ENCODE data around the gene PRKN.

PRKN gene

GRCh38 chr6:162576016-162576415 is 151.6 kb downstream of the PRKN start:
- H3K4me1 ChIP-seq (ENCODE audit: control insufficient read depth in 1 of 2, insufficient read depth in 2 of 2, low read length in 2 of 2) = no peaks in the 10 kb centered on the region
- H3K9ac ChIP-seq (ENCODE audit: low read depth in 1 of 2, low read length in 2 of 2) = no peak overlapping the region
- no peaks in the 10 kb centered on the region for H3K9me3 ChIP-seq (ENCODE audit: control insufficient read depth in 1 of 2, low read length in 2 of 2)
- H3K27me3 ChIP-seq (ENCODE audit: control insufficient read depth in 1 of 2, insufficient read depth in 2 of 2, low read length in 2 of 2) = no peaks in the 10 kb centered on the region
- H3K4me3 ChIP-seq (ENCODE audit: low read depth in 1 of 2, low read length in 2 of 2) = no peak overlapping the region
- H3K36me3 ChIP-seq (ENCODE audit: control insufficient read depth in 1 of 2, insufficient read depth in 2 of 2, low read length in 2 of 2) = no peaks in the 10 kb centered on the region
- no peak overlapping the region for H3K27ac ChIP-seq (ENCODE audit: low read depth, low read length)

GRCh38 chr6:162572240-162572639 is 155.3 kb downstream of the PRKN start:
- Histone ChIP-seq H3K9me3 (ENCODE audit: control insufficient read depth in 1 of 2, low read length in 2 of 2) (no peaks in the 10 kb centered on the region), H3K27ac (ENCODE audit: low read depth, low read length) (no peak overlapping the region), H3K9ac (ENCODE audit: low read depth in 1 of 2, low read length in 2 of 2) (no peak overlapping the region), H3K27me3 (ENCODE audit: control insufficient read depth in 1 of 2, insufficient read depth in 2 of 2, low read length in 2 of 2) (no peaks in the 10 kb centered on the region), H3K4me3 (ENCODE audit: low read depth in 1 of 2, low read length in 2 of 2) (no peak overlapping the region), H3K4me1 (ENCODE audit: control insufficient read depth in 1 of 2, insufficient read depth in 2 of 2, low read length in 2 of 2) (no peaks in the 10 kb centered on the region), H3K36me3 (ENCODE audit: control insufficient read depth in 1 of 2, insufficient read depth in 2 of 2, low read length in 2 of 2) (no peaks in the 10 kb centered on the region)

DNA sequence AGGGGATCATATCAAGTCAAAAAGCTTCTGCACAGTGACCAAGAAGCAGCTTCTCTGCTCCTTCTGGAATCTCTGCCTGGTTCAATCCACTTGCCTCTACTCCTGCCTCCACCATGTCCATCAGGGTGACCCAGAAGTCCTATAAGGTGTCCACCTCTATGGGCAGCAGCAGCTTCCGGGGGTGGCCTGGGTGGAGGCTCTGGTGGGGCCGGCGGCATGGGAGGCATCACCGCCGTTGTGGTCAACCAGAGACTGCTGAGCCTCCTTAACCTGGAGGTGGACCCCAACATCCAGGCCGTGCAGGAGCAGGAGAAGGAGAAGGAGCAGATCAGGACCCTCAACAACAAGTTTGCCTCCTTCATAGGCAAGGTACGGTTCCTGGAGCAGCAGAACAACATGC is 159.3 kb downstream of the PRKN start:
- Histone ChIP-seq H3K36me3 (ENCODE audit: control insufficient read depth in 1 of 2, insufficient read depth in 2 of 2, low read length in 2 of 2) (no peaks in the 10 kb centered on the region), H3K4me1 (ENCODE audit: control insufficient read depth in 1 of 2, insufficient read depth in 2 of 2, low read length in 2 of 2) (no peaks in the 10 kb centered on the region), H3K9ac (ENCODE audit: low read depth in 1 of 2, low read length in 2 of 2) (no peak overlapping the region), H3K4me3 (ENCODE audit: low read depth in 1 of 2, low read length in 2 of 2) (no peak overlapping the region), H3K27ac (ENCODE audit: low read depth, low read length) (no peak overlapping the region), H3K27me3 (ENCODE audit: control insufficient read depth in 1 of 2, insufficient read depth in 2 of 2, low read length in 2 of 2) (no peaks in the 10 kb centered on the region), H3K9me3 (ENCODE audit: control insufficient read depth in 1 of 2, low read length in 2 of 2) (peaks cover 2 to 7% of the 10 kb centered on the region in 2 donors)

- Histone ChIP-seq H3K27me3 (ENCODE audit: control insufficient read depth in 1 of 2, insufficient read depth in 2 of 2, low read length in 2 of 2) (no peaks in the 10 kb centered on the region), H3K27ac (ENCODE audit: low read depth, low read length) (no peak overlapping the region), H3K36me3 (ENCODE audit: control insufficient read depth in 1 of 2, insufficient read depth in 2 of 2, low read length in 2 of 2) (no peaks in the 10 kb centered on the region), H3K4me1 (ENCODE audit: control insufficient read depth in 1 of 2, insufficient read depth in 2 of 2, low read length in 2 of 2) (no peaks in the 10 kb centered on the region), H3K9ac (ENCODE audit: low read depth in 1 of 2, low read length in 2 of 2) (no peak overlapping the region), H3K4me3 (ENCODE audit: low read depth in 1 of 2, low read length in 2 of 2) (no peak overlapping the region), H3K9me3 (ENCODE audit: control insufficient read depth in 1 of 2, low read length in 2 of 2) (peaks cover 2 to 7% of the 10 kb centered on the region in 2 donors)
Observed at GRCh38 chr6:162562041-162562440, 165.5 kb downstream of the PRKN start.

DNA sequence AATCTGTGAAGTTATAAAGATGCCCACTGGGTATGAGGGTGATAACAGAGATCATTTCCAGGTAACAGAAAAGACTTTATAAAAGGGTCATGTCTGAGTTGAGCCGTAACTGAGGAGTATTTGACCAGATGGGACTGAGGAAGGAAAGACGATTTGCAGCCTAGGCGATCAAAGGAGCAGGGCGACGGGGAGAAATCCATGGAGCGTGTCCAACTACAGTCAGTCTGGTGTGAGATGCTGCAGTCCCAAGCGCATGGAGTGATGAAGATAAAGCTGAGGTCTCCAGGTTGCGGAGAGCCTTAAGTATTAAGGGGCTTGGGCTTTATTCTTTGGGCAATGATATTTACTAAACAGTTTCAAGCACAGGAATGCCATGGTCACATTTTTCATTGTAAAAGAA is 166.7 kb downstream of the PRKN start:
- Histone ChIP-seq H3K9ac (ENCODE audit: low read depth in 1 of 2, low read length in 2 of 2) (no peak overlapping the region), H3K27ac (ENCODE audit: low read depth, low read length) (no peak overlapping the region), H3K4me1 (ENCODE audit: control insufficient read depth in 1 of 2, insufficient read depth in 2 of 2, low read length in 2 of 2) (no peaks in the 10 kb centered on the region), H3K36me3 (ENCODE audit: control insufficient read depth in 1 of 2, insufficient read depth in 2 of 2, low read length in 2 of 2) (no peaks in the 10 kb centered on the region), H3K27me3 (ENCODE audit: control insufficient read depth in 1 of 2, insufficient read depth in 2 of 2, low read length in 2 of 2) (no peaks in the 10 kb centered on the region), H3K4me3 (ENCODE audit: low read depth in 1 of 2, low read length in 2 of 2) (no peak overlapping the region), H3K9me3 (ENCODE audit: control insufficient read depth in 1 of 2, low read length in 2 of 2) (peaks cover 2 to 6% of the 10 kb centered on the region in 2 donors)

- H3K36me3 ChIP-seq (ENCODE audit: control insufficient read depth in 1 of 2, insufficient read depth in 2 of 2, low read length in 2 of 2) = no peaks in the 10 kb centered on the region
- H3K27me3 ChIP-seq (ENCODE audit: control insufficient read depth in 1 of 2, insufficient read depth in 2 of 2, low read length in 2 of 2) = no peaks in the 10 kb centered on the region
- H3K4me3 ChIP-seq (ENCODE audit: low read depth in 1 of 2, low read length in 2 of 2) = no peak overlapping the region
- no peak overlapping the region for H3K9ac ChIP-seq (ENCODE audit: low read depth in 1 of 2, low read length in 2 of 2)
- H3K27ac ChIP-seq (ENCODE audit: low read depth, low read length) = no peak overlapping the region
- H3K9me3 ChIP-seq (ENCODE audit: control insufficient read depth in 1 of 2, low read length in 2 of 2) = no peaks in the 10 kb centered on the region
- H3K4me1 ChIP-seq (ENCODE audit: control insufficient read depth in 1 of 2, insufficient read depth in 2 of 2, low read length in 2 of 2) = no peaks in the 10 kb centered on the region
Observed at GRCh38 chr6:162554531-162554930, 173.0 kb downstream of the PRKN start.

GRCh38 chr6:162546905-162547304 is 180.7 kb downstream of the PRKN start:
- Histone ChIP-seq H3K27me3 (ENCODE audit: control insufficient read depth in 1 of 2, insufficient read depth in 2 of 2, low read length in 2 of 2) (no peaks in the 10 kb centered on the region), H3K9ac (ENCODE audit: low read depth in 1 of 2, low read length in 2 of 2) (no peak overlapping the region), H3K4me1 (ENCODE audit: control insufficient read depth in 1 of 2, insufficient read depth in 2 of 2, low read length in 2 of 2) (no peaks in the 10 kb centered on the region), H3K9me3 (ENCODE audit: control insufficient read depth in 1 of 2, low read length in 2 of 2) (no peaks in the 10 kb centered on the region), H3K27ac (ENCODE audit: low read depth, low read length) (no peak overlapping the region), H3K36me3 (ENCODE audit: control insufficient read depth in 1 of 2, insufficient read depth in 2 of 2, low read length in 2 of 2) (no peaks in the 10 kb centered on the region), H3K4me3 (ENCODE audit: low read depth in 1 of 2, low read length in 2 of 2) (no peak overlapping the region)

- Histone ChIP-seq H3K9ac (ENCODE audit: low read depth in 1 of 2, low read length in 2 of 2) (no peak overlapping the region), H3K9me3 (ENCODE audit: control insufficient read depth in 1 of 2, low read length in 2 of 2) (no peaks in the 10 kb centered on the region), H3K27me3 (ENCODE audit: control insufficient read depth in 1 of 2, insufficient read depth in 2 of 2, low read length in 2 of 2) (no peaks in the 10 kb centered on the region), H3K4me3 (ENCODE audit: low read depth in 1 of 2, low read length in 2 of 2) (no peak overlapping the region), H3K36me3 (ENCODE audit: control insufficient read depth in 1 of 2, insufficient read depth in 2 of 2, low read length in 2 of 2) (no peaks in the 10 kb centered on the region), H3K4me1 (ENCODE audit: control insufficient read depth in 1 of 2, insufficient read depth in 2 of 2, low read length in 2 of 2) (no peaks in the 10 kb centered on the region), H3K27ac (ENCODE audit: low read depth, low read length) (no peak overlapping the region)
Observed at GRCh38 chr6:162543221-162543620, 184.3 kb downstream of the PRKN start.

GRCh38 chr6:162541019-162541601 is 186.5 kb downstream of the PRKN start:
- H3K27me3 ChIP-seq (ENCODE audit: control insufficient read depth in 1 of 2, insufficient read depth in 2 of 2, low read length in 2 of 2) = no peaks in the 10 kb centered on the region
- H3K27ac ChIP-seq (ENCODE audit: low read depth, low read length) = no peak overlapping the region
- H3K9me3 ChIP-seq (ENCODE audit: control insufficient read depth in 1 of 2, low read length in 2 of 2) = no peaks in the 10 kb centered on the region
- no peak overlapping the region for H3K4me3 ChIP-seq (ENCODE audit: low read depth in 1 of 2, low read length in 2 of 2)
- H3K4me1 ChIP-seq (ENCODE audit: control insufficient read depth in 1 of 2, insufficient read depth in 2 of 2, low read length in 2 of 2) = no peaks in the 10 kb centered on the region
- H3K36me3 ChIP-seq (ENCODE audit: control insufficient read depth in 1 of 2, insufficient read depth in 2 of 2, low read length in 2 of 2) = no peaks in the 10 kb centered on the region
- H3K9ac ChIP-seq (ENCODE audit: low read depth in 1 of 2, low read length in 2 of 2) = no peak overlapping the region

DNA sequence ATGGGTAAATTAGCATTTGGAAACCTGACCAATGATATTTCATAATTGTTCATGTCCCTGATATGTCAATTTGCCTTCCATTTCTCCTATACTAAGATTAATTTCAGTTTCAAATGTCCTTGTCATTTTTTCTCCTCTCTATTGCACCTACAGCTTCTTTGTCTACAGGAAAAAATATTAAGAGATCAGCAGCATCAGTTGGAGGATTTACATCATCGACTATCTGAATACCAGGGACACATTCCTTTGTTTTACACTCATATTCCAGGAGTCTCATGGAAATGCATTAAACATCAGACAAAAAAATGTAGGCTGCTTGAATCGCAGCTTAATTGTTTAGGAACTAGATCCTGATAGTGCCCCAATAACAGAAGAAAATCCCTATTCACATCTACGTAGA is 188.2 kb downstream of the PRKN start:
- H3K9me3 ChIP-seq (ENCODE audit: control insufficient read depth in 1 of 2, low read length in 2 of 2) = no peaks in the 10 kb centered on the region
- H3K4me3 ChIP-seq (ENCODE audit: low read depth in 1 of 2, low read length in 2 of 2) = no peak overlapping the region
- H3K27me3 ChIP-seq (ENCODE audit: control insufficient read depth in 1 of 2, insufficient read depth in 2 of 2, low read length in 2 of 2) = no peaks in the 10 kb centered on the region
- H3K27ac ChIP-seq (ENCODE audit: low read depth, low read length) = no peak overlapping the region
- peaks cover 3 to 4% of the 10 kb centered on the region in 2 donors for H3K4me1 ChIP-seq (ENCODE audit: control insufficient read depth in 1 of 2, insufficient read depth in 2 of 2, low read length in 2 of 2)
- H3K36me3 ChIP-seq (ENCODE audit: control insufficient read depth in 1 of 2, insufficient read depth in 2 of 2, low read length in 2 of 2) = no peaks in the 10 kb centered on the region
- no peak overlapping the region for H3K9ac ChIP-seq (ENCODE audit: low read depth in 1 of 2, low read length in 2 of 2)

- Histone ChIP-seq H3K4me3 (ENCODE audit: low read depth in 1 of 2, low read length in 2 of 2) (no peak overlapping the region), H3K9ac (ENCODE audit: low read depth in 1 of 2, low read length in 2 of 2) (no peak overlapping the region), H3K27me3 (ENCODE audit: control insufficient read depth in 1 of 2, insufficient read depth in 2 of 2, low read length in 2 of 2) (no peaks in the 10 kb centered on the region), H3K9me3 (ENCODE audit: control insufficient read depth in 1 of 2, low read length in 2 of 2) (no peaks in the 10 kb centered on the region), H3K36me3 (ENCODE audit: control insufficient read depth in 1 of 2, insufficient read depth in 2 of 2, low read length in 2 of 2) (no peaks in the 10 kb centered on the region), H3K27ac (ENCODE audit: low read depth, low read length) (no peak overlapping the region), H3K4me1 (ENCODE audit: control insufficient read depth in 1 of 2, insufficient read depth in 2 of 2, low read length in 2 of 2) (peaks cover 7 to 8% of the 10 kb centered on the region in 2 donors)
Observed at GRCh38 chr6:162538643-162539064, 188.9 kb downstream of the PRKN start.
